Choroid plexus epithelial cell (primary cell): ENCODE data around the gene SHE.

Experiments
- DNase-seq: peaks from one replicate; pipeline ENCODE4 v3.0.0-alpha.2; 2010; ENCODE audit warnings: low read depth
- H3K4me3 ChIP-seq: 2 replicates; pipeline ENCODE4 v1.5.1; 2011; ENCODE audit warnings: low read depth, mild to moderate bottlenecking, control low read depth, low read length, moderate library complexity
- CTCF ChIP-seq: conservative IDR thresholded peaks from 2 replicates; pipeline ENCODE4 v1.5.1; 2011; ENCODE audit warnings: low read depth, mild to moderate bottlenecking, control low read depth, inconsistent platforms, low read length, moderate library complexity

The SHE gene

GRCh38 chr1:154463512-154463990 lies 38.7 kb downstream of the SHE start:
- no peak overlapping the region for H3K4me3 ChIP-seq
- peak; percentile 45 for DNase-seq
- TF ChIP-seq CTCF, result no peak

- no peak overlapping the region for H3K4me3 ChIP-seq
- TF ChIP-seq CTCF, result no peak
Observed at GRCh38 chr1:154460695-154461260, 41.4 kb downstream of the SHE start.

GRCh38 chr1:154459080-154459479 lies 43.1 kb downstream of the SHE start:
- no peak overlapping the region for H3K4me3 ChIP-seq
- no peak for DNase-seq
- no peak for TF ChIP-seq CTCF

More at GRCh38 chr1:154460695-154461260, 41.4 kb downstream of the SHE start:
- no peak for DNase-seq

- no peak overlapping the region for H3K4me3 ChIP-seq
- no peak for TF ChIP-seq CTCF
- DNase-seq, result peak; percentile 54
Observed at GRCh38 chr1:154456631-154457030, 45.6 kb downstream of the SHE start.

GRCh38 chr1:154454386-154455120 lies 47.7 kb downstream of the SHE start:
- no peak for TF ChIP-seq CTCF
- DNase-seq, result no peak
- H3K4me3 ChIP-seq, result no peak overlapping the region

GRCh38 chr1:154453574-154454352 lies 48.4 kb downstream of the SHE start:
- no peak overlapping the region for H3K4me3 ChIP-seq
- DNase-seq, result peak; percentile 75
- TF ChIP-seq CTCF, result no peak
